Stromal cell of bone marrow (primary cell): Measurements from ENCODE around the gene CUTC.
"Not testable (repeated sequence)": the region's sequence is repeated elsewhere in the genome, so short reads cannot be mapped to it uniquely, and the experiment has no call there.

Source experiments
- DNase-seq: peaks from one replicate; pipeline ENCODE4 v3.0.0-alpha.2; 2012; ENCODE audit warnings: low read depth

CUTC gene

GRCh38 chr10:99742701-99743100, 10.7 kb downstream of the CUTC start:
- peak; percentile 36 for DNase-seq

GRCh38 chr10:99743841-99744240, 11.8 kb downstream of the CUTC start:
- no peak for DNase-seq

GRCh38 chr10:99746166-99746565, 14.1 kb downstream of the CUTC start:
- DNase-seq: not testable (repeated sequence)

GRCh38 chr10:99748823-99749451, 16.9 kb downstream of the CUTC start:
- DNase-seq: no peak

GRCh38 chr10:99750641-99751040, 18.6 kb downstream of the CUTC start:
- no peak for DNase-seq

GRCh38 chr10:99754670-99755069, 22.6 kb downstream of the CUTC start:
- no peak for DNase-seq

GRCh38 chr10:99756159-99756558, 24.1 kb downstream of the CUTC start:
- no peak for DNase-seq

GRCh38 chr10:99758211-99758891, 26.3 kb downstream of the CUTC start:
- DNase-seq: peak; percentile 18

GRCh38 chr10:99760321-99760720, 28.3 kb downstream of the CUTC start:
- no peak for DNase-seq

GRCh38 chr10:99761365-99761764, 29.3 kb downstream of the CUTC start:
- DNase-seq: no peak

- DNase-seq: no peak
Observed at GRCh38 chr10:99765672-99766301, 33.8 kb downstream of the CUTC start.

GRCh38 chr10:99766302-99766681, 34.3 kb downstream of the CUTC start:
- no peak for DNase-seq

GRCh38 chr10:99767901-99768300, 35.9 kb downstream of the CUTC start:
- DNase-seq: no peak

GRCh38 chr10:99768556-99768955, 36.5 kb downstream of the CUTC start:
- no peak for DNase-seq

GRCh38 chr10:99769706-99770105, 37.7 kb downstream of the CUTC start:
- DNase-seq: no peak

GRCh38 chr10:99770408-99771045, 38.5 kb downstream of the CUTC start:
- no peak for DNase-seq

GRCh38 chr10:99775850-99776249, 43.8 kb downstream of the CUTC start:
- DNase-seq: peak; percentile 79

- DNase-seq: no peak
Observed at GRCh38 chr10:99777918-99778714, 46.1 kb downstream of the CUTC start.

GRCh38 chr10:99779335-99779734, 47.3 kb downstream of the CUTC start:
- peak; percentile 47 for DNase-seq

- no peak for DNase-seq
Observed at GRCh38 chr10:99781734-99782429, 49.8 kb downstream of the CUTC start.

- DNase-seq: no peak
Observed at GRCh38 chr10:99782447-99783286, 50.6 kb downstream of the CUTC start, which contains the start of gene ABCC2. ABCC2 (plus strand) TSS chr10:99782640; CDS start chr10:99782845, 205 bp downstream.
